ENCODE data around the gene CUX1. TPM values are rescaled to one million over a fixed set of nuclear protein-coding genes. Genes with fewer than 3 reads are reported as not detected.

CUX1 gene
- total and polyA plus RNA-seq, 10 of the 15 experiments (the other 5 are each of a cell fraction or from before 2014, with no cell fraction given) = 6.1 to 48.6 (median 25.9) TPM

DNA sequence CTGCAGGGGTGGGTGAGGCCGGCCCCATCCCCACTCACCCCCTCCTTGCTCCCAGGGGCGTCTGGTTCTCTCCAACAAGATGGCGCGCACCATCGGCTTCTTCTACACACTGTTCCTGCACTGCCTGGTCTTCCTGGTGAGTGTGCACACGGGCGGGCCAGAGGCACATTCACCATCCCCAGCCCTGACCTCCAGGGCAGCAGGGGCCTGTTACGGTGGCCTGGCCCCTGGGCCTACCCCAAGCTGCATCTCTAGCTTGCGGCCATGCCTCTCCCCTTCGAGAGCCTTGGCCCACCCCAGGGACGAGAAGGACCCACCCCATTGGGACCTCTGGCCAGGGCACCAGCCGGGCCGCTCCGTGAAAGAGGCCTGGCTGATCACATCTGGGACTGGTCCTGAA, 464.4 kb downstream of the CUX1 start (continued):
- TF ChIP-seq, protein P1, sequence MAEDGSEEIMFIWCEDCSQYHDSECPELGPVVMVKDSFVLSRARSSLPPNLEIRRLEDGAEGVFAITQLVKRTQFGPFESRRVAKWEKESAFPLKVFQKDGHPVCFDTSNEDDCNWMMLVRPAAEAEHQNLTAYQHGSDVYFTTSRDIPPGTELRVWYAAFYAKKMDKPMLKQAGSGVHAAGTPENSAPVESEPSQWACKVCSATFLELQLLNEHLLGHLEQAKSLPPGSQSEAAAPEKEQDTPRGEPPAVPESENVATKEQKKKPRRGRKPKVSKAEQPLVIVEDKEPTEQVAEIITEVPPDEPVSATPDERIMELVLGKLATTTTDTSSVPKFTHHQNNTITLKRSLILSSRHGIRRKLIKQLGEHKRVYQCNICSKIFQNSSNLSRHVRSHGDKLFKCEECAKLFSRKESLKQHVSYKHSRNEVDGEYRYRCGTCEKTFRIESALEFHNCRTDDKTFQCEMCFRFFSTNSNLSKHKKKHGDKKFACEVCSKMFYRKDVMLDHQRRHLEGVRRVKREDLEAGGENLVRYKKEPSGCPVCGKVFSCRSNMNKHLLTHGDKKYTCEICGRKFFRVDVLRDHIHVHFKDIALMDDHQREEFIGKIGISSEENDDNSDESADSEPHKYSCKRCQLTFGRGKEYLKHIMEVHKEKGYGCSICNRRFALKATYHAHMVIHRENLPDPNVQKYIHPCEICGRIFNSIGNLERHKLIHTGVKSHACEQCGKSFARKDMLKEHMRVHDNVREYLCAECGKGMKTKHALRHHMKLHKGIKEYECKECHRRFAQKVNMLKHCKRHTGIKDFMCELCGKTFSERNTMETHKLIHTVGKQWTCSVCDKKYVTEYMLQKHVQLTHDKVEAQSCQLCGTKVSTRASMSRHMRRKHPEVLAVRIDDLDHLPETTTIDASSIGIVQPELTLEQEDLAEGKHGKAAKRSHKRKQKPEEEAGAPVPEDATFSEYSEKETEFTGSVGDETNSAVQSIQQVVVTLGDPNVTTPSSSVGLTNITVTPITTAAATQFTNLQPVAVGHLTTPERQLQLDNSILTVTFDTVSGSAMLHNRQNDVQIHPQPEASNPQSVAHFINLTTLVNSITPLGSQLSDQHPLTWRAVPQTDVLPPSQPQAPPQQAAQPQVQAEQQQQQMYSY (CRISPR knock-in tag; IDR thresholded peaks at IDR 0.05) = no peak

DNA sequence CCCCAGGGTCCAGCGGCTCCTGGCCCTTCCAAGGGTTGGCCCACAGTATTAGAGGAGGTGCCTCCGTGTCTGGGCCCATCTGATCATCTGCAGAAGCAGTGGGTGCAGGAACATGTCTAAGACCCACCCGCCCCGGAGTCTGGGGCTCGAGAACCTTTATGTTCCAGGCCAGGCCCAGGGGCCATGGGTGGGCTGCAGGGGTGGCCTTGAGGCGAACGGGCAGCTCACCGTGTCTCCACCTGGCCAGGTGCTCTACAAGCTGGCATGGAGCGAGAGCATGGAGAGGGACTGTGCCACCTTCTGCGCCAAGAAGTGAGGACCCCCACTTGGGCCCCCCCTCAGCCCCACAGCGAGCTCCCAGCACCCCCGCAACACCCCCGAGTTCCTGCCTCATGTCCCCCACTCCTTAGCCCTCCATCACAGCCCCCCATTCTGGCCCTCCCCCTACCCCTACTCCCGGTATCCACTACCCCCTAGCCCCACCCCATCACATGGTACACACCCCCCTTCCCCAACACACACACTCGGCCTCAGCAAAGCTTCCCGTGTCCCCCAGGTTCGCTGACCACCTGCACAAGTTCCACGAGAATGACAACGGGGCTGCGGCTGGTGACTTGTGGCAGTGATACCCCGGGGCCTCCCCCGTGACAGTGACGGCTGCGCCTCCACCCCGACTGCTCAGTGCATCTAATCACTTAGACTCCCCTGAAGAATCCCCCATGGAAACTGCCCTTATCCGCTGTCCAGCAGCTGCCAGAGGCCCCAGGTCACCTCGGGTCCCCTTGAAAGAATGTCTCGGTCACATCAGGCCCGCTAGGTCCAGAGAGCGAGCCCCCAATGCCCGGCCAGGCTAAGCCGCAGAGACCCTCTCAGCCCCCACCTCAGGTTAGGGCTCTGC, 465.3 kb downstream of the CUX1 start:
- Histone ChIP-seq H2AFZ (ENCODE audit: control insufficient read depth, low read depth, low read length) (no peak overlapping the region), H3K4me1 (ENCODE audit: control insufficient read depth, insufficient read depth, low read length) (peaks cover 48% of the 10 kb centered on the region), H3K27me3 (replicated peaks in 1 of 2; ENCODE audit: control insufficient read depth in 2 of 2, insufficient read depth in 2 of 2, low read length in 1 of 2) (no peaks in the 10 kb centered on the region), H3K9me3 (replicated peaks; ENCODE audit: control insufficient read depth, insufficient read depth, low read length) (no peaks in the 10 kb centered on the region), H3K9ac (ENCODE audit: control insufficient read depth, insufficient read depth, low read length) (no peak overlapping the region), H3K4me2 (ENCODE audit: control insufficient read depth, insufficient read depth) (no peak overlapping the region), H3K4me3 (no peak overlapping the region), H3K79me2 (ENCODE audit: control insufficient read depth, insufficient read depth, low read length) (peaks cover 9% of the 10 kb centered on the region), H4K20me1 (ENCODE audit: control insufficient read depth, insufficient read depth) (no peaks in the 10 kb centered on the region), H3K36me3 (ENCODE audit: control insufficient read depth in 2 of 2, insufficient read depth in 2 of 2, low read length in 1 of 2) (no peaks in the 10 kb centered on the region), H3K27ac (ENCODE audit: control insufficient read depth, insufficient read depth) (no peak overlapping the region)
- CTCF ChIA-PET = interaction anchor here (1.4 to 9.3 kb wide), 2 partner anchors 109 to 127 kb away, joined by 3 to 205 read pairs; partner anchors contain the start of gene PRKRIP1
- no peak for ATAC-seq
- no TSS peak for BruUV-seq (replicated peaks)
- no peak for DNase-seq (ENCODE audit: low read depth, low spot score)
- FAIRE-seq = no peak
- WGBS (ENCODE audit: insufficient coverage, insufficient replicate concordance, low lambda C conversion rate, missing lambda C conversion rate) = 88% methylated on average over 26 of the region's 32 CpGs
- SMC1A ChIA-PET (ENCODE audit: uncharacterized antibody, unreplicated experiment) = interaction anchor here (9.2 kb wide), 1 partner anchor 107 kb away, joined by 122 read pairs; no protein-coding TSS in a partner anchor
- in situ Hi-C loops (cut with MboI) (loop anchor here (5.0 kb wide), 1 partner anchor 110 kb away; no protein-coding TSS in a partner anchor), intact Hi-C loops (cut with micrococcal nuclease; ENCODE audit: unreplicated experiment) (no loop called here)
- POLR2A ChIA-PET = no interaction called here
- RAD21 ChIA-PET (ENCODE audit: unreplicated experiment) = interaction anchor here (0.9 to 2.3 kb wide), 3 partner anchors 9 to 109 kb away, joined by 4 to 8 read pairs (median 4); no protein-coding TSS in a partner anchor
- TF ChIP-seq CEBPB (IDR thresholded peaks at IDR 0.05; ENCODE audit: borderline replicate concordance in 1 of 2, low read depth in 2 of 2, low read length in 2 of 2) (no peak), FOXM1 (IDR thresholded peaks at IDR 0.05; ENCODE audit: low read depth, low read length) (no peak), RFX5 (IDR thresholded peaks at IDR 0.05; ENCODE audit: low read depth, low read length) (no peak), SIX5 (IDR thresholded peaks at IDR 0.05; ENCODE audit: low read depth, low read length, severe bottlenecking) (no peak)
- TF ChIP-seq, protein P2, sequence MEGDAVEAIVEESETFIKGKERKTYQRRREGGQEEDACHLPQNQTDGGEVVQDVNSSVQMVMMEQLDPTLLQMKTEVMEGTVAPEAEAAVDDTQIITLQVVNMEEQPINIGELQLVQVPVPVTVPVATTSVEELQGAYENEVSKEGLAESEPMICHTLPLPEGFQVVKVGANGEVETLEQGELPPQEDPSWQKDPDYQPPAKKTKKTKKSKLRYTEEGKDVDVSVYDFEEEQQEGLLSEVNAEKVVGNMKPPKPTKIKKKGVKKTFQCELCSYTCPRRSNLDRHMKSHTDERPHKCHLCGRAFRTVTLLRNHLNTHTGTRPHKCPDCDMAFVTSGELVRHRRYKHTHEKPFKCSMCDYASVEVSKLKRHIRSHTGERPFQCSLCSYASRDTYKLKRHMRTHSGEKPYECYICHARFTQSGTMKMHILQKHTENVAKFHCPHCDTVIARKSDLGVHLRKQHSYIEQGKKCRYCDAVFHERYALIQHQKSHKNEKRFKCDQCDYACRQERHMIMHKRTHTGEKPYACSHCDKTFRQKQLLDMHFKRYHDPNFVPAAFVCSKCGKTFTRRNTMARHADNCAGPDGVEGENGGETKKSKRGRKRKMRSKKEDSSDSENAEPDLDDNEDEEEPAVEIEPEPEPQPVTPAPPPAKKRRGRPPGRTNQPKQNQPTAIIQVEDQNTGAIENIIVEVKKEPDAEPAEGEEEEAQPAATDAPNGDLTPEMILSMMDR (IDR thresholded peaks at IDR 0.05 in 2 of 3, conservative IDR thresholded peaks at IDR 0.05 in 1 of 3; ENCODE audit: control insufficient read depth in 2 of 3, extremely low read depth in 1 of 3, insufficient read depth in 1 of 3, low read depth in 3 of 3, low read length in 3 of 3) = no peak
- TF ChIP-seq, protein P3, sequence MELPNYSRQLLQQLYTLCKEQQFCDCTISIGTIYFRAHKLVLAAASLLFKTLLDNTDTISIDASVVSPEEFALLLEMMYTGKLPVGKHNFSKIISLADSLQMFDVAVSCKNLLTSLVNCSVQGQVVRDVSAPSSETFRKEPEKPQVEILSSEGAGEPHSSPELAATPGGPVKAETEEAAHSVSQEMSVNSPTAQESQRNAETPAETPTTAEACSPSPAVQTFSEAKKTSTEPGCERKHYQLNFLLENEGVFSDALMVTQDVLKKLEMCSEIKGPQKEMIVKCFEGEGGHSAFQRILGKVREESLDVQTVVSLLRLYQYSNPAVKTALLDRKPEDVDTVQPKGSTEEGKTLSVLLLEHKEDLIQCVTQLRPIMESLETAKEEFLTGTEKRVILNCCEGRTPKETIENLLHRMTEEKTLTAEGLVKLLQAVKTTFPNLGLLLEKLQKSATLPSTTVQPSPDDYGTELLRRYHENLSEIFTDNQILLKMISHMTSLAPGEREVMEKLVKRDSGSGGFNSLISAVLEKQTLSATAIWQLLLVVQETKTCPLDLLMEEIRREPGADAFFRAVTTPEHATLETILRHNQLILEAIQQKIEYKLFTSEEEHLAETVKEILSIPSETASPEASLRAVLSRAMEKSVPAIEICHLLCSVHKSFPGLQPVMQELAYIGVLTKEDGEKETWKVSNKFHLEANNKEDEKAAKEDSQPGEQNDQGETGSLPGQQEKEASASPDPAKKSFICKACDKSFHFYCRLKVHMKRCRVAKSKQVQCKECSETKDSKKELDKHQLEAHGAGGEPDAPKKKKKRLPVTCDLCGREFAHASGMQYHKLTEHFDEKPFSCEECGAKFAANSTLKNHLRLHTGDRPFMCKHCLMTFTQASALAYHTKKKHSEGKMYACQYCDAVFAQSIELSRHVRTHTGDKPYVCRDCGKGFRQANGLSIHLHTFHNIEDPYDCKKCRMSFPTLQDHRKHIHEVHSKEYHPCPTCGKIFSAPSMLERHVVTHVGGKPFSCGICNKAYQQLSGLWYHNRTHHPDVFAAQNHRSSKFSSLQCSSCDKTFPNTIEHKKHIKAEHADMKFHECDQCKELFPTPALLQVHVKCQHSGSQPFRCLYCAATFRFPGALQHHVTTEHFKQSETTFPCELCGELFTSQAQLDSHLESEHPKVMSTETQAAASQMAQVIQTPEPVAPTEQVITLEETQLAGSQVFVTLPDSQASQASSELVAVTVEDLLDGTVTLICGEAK (IDR thresholded peaks at IDR 0.05; ENCODE audit: borderline replicate concordance) = no peak
